Lung (tissue), 12 donors: ENCODE results near the gene SSR1. TPM values are rescaled to one million over a fixed set of nuclear protein-coding genes. Genes with fewer than 3 reads are reported as not detected.

Experiments used
- ATAC-seq: fragments of 200-7000 bp; cut with Tn5 transposase; one replicate; pipeline ENCODE4 v1.9.1; 2020; ENCODE audit warnings: moderate number of reproducible peaks; ENCODE audit not compliant: insufficient read depth, low FRiP score
- DNase-seq, 3 donors: peaks; one replicate each; pipeline ENCODE4 v3.0.0-alpha.2; 2013 to 2017
- H3K27ac ChIP-seq, 2 donors: one replicate each; pipeline ENCODE4 v1.5.1; 2013; ENCODE audit warnings: mild to moderate bottlenecking in 2 of 2, moderate library complexity in 2 of 2, control low read depth in 1 of 2, inconsistent platforms in 1 of 2, low read depth in 1 of 2, low read length in 1 of 2
- H3K27me3 ChIP-seq, 3 donors: one replicate each; pipeline ENCODE4 v1.5.1; 2013; ENCODE audit warnings: low read length in 2 of 3; ENCODE audit not compliant: control insufficient read depth in 3 of 3, insufficient read depth in 3 of 3
- H3K36me3 ChIP-seq, 4 donors: one replicate each; pipeline ENCODE4 v1.5.1; 2013; ENCODE audit warnings: low read length in 4 of 4, mild to moderate bottlenecking in 1 of 4, moderate library complexity in 1 of 4; ENCODE audit not compliant: control insufficient read depth in 4 of 4, insufficient read depth in 4 of 4
- H3K4me1 ChIP-seq, 5 donors: one replicate each; pipeline ENCODE4 v1.5.1; 2013; ENCODE audit warnings: low read length in 5 of 5, mild to moderate bottlenecking in 2 of 5, moderate library complexity in 1 of 5; ENCODE audit not compliant: control insufficient read depth in 5 of 5, insufficient read depth in 5 of 5
- H3K4me3 ChIP-seq: one replicate; pipeline ENCODE4 v1.5.1; 2013; ENCODE audit warnings: mild to moderate bottlenecking, control low read depth, moderate library complexity
- H3K9ac ChIP-seq, 2 donors: one replicate each; pipeline ENCODE4 v1.5.1; 2013; ENCODE audit warnings: low read length in 2 of 2, control low read depth in 1 of 2; ENCODE audit not compliant: insufficient read depth in 1 of 2
- H3K9me3 ChIP-seq, 4 donors: one replicate each; pipeline ENCODE4 v1.5.1; 2013; ENCODE audit warnings: low read length in 3 of 4, mild to moderate bottlenecking in 1 of 4, moderate library complexity in 1 of 4; ENCODE audit not compliant: control insufficient read depth in 4 of 4, insufficient read depth in 3 of 4
- CTCF ChIP-seq: IDR thresholded peaks from 2 replicates; pipeline ENCODE4 v1.5.1; 2012; ENCODE audit warnings: mild to moderate bottlenecking; ENCODE audit errors: control extremely low read depth, extremely low read depth
- WGBS, 2 donors: extraction: QIAGEN DNeasy Blood & Tissue Kit; methylation state at CpG; one replicate each; pipeline ENCODE4 v1.1.7; 2013; 5-methylcytosine and 5-hydroxymethylcytosine counted together
- polyA plus RNA-seq, 2 donors: library from polyadenylated mRNA; stranded (reverse); fragments of 200-250 nt; gene quantifications; one replicate each; pipeline ENCODE4 v1.2.1, GENCODE V29; 2013
- total RNA-seq, 2 donors: library from RNA; depleted of rRNA in 1 of 2; stranded (reverse); fragments of >200 nt in 1 of 2; gene quantifications; one replicate each; pipeline ENCODE4 v1.2.1, GENCODE V29; 2014 to 2021
- donor health status: control.
- donor health status: control.
- donor health status: Bipolar disorder and iron deficiency.
- donor health status: healthy.
- donor health status: DM: yes; HTN: yes; CAD: no.

Gene SSR1
- total and polyA plus RNA-seq, 4 donors: 22.4 to 150 (median 90.1) TPM

- H3K4me3 ChIP-seq: no peak overlapping the region
- peaks cover 0 to 7% (median under 1%) of the 10 kb centered on the region in 4 donors for H3K36me3 ChIP-seq
- H3K9me3 ChIP-seq: no peaks in the 10 kb centered on the region
- no peak for DNase-seq
- no peak overlapping the region for H3K27ac ChIP-seq
- no peak for ATAC-seq
- no peak for TF ChIP-seq CTCF
- H3K4me1 ChIP-seq: peaks cover 0 to 19% (median 1%) of the 10 kb centered on the region in 5 donors
- no peak overlapping the region for H3K9ac ChIP-seq
- WGBS, 2 donors: 88 to 94% methylated on average over 7 of the region's 7 CpGs
- H3K27me3 ChIP-seq: no peaks in the 10 kb centered on the region
These were observed 1.4 kb upstream of the SSR1 start for GRCh38 chr6:7314414-7314813.

GRCh38 chr6:7313505-7314165 is 636 bp upstream of the SSR1 start:
- Histone ChIP-seq H3K4me3 (no peak overlapping the region), H3K9ac (peak overlapping the region; percentile 94 to 95), H3K36me3 (peaks cover 3 to 15% (median 5%) of the 10 kb centered on the region in 4 donors), H3K4me1 (peaks cover 0 to 19% (median 5%) of the 10 kb centered on the region in 5 donors), H3K9me3 (no peaks in the 10 kb centered on the region), H3K27ac (peak overlapping the region; percentile 30 to 87), H3K27me3 (no peaks in the 10 kb centered on the region)
- DNase-seq: no peak
- whole genome bisulfite sequencing, 2 donors: 79 to 85% methylated on average over 15 of the region's 15 CpGs
- no peak for ATAC-seq
- no peak for TF ChIP-seq CTCF

- no peak for ATAC-seq
- H3K9ac ChIP-seq: peak overlapping the region; percentile 88 to 95
- H3K9me3 ChIP-seq: no peaks in the 10 kb centered on the region
- peak overlapping the region; percentile 92 to 93 for H3K27ac ChIP-seq
- H3K27me3 ChIP-seq: no peaks in the 10 kb centered on the region
- TF ChIP-seq CTCF: no peak
- peaks cover 0 to 19% (median 6%) of the 10 kb centered on the region in 5 donors for H3K4me1 ChIP-seq
- 3% methylated on average over 17 of the region's 17 CpGs for WGBS, 2 donors
- H3K36me3 ChIP-seq: peaks cover 6 to 24% (median 10%) of the 10 kb centered on the region in 4 donors
- peak in 1 of 3 donors; percentile 21 for DNase-seq
- peak overlapping the region; percentile 94 for H3K4me3 ChIP-seq
These were observed 933 bp downstream of the SSR1 start for GRCh38 chr6:7311917-7312615.
